PFSK-1 (cell line): Measurements from ENCODE around the gene PTPRO.

Experiments used
- POLR2AphosphoS5 ChIP-seq: IDR thresholded peaks from 2 replicates; pipeline ENCODE4 v1.6.1; 2012; ENCODE audit warnings: low read depth, mild to moderate bottlenecking, control low read depth, low read length, moderate library complexity
- SIN3A ChIP-seq: IDR thresholded peaks from 2 replicates; pipeline ENCODE4 v1.6.1; 2012; ENCODE audit warnings: mild to moderate bottlenecking, low read length, moderate library complexity, borderline replicate concordance; ENCODE audit not compliant: insufficient read depth
- TAF1 ChIP-seq: IDR thresholded peaks from 2 replicates; pipeline ENCODE4 v1.6.1; 2012; ENCODE audit warnings: low read length, control low read depth, borderline replicate concordance; ENCODE audit not compliant: insufficient read depth

DNA sequence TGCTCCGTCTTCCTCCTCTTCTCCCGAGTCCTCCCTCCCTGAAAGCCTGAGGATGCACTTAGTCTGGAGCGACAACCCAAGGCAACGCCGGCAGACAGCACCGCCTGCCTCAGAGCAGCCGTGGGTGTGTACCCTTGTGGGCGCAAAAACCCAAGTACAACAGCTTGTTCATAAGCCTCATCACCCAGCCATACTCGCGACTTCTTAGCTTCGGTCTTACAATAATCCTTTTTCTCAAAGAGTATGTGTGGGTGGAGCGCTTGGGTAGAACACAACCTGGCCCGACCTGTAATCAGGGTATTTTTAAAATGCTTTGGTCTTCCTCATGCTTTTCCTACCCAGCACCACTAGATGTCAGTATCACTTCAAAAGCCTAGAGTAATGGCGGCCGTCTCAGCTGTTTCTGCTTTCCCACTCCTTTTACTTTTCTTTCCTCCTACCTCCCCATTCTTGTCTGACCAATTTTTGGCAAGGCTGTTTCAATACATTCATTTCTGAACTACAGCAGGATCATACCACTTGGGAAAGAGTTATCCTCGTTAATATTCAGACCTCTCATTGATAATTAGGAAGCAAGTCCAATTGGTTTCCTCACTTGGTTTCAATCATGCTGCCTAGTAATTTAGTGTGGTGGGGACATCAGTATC is 268.0 kb downstream of the PTPRO start:
- TF ChIP-seq POLR2AphosphoS5, result no peak
- TF ChIP-seq TAF1, result no peak
- TF ChIP-seq SIN3A, result no peak
